ENCODE data around the gene EIF2S1.

Gene EIF2S1

GRCh38 chr14:67389811-67390534, 29.8 kb downstream of the EIF2S1 start:
- no peak for DNase-seq (ENCODE audit: low spot score)
- H3K27ac ChIP-seq, result no peak overlapping the region
- no peak overlapping the region for H3K4me3 ChIP-seq
- no peak for TF ChIP-seq CTCF (IDR thresholded peaks at IDR 0.05)

GRCh38 chr14:67391268-67391667, 31.1 kb downstream of the EIF2S1 start:
- Histone ChIP-seq H3K4me3 (no peak overlapping the region), H3K27ac (no peak overlapping the region)
- no peak for TF ChIP-seq CTCF (IDR thresholded peaks at IDR 0.05)
- no peak for DNase-seq (ENCODE audit: low spot score)

GRCh38 chr14:67392123-67392522, 32.0 kb downstream of the EIF2S1 start:
- DNase-seq (ENCODE audit: low spot score), result no peak
- no peak for TF ChIP-seq CTCF (IDR thresholded peaks at IDR 0.05)
- H3K27ac ChIP-seq, result no peak overlapping the region
- H3K4me3 ChIP-seq, result no peak overlapping the region

GRCh38 chr14:67392800-67393199, 32.7 kb downstream of the EIF2S1 start:
- DNase-seq (ENCODE audit: low spot score), result no peak
- no peak for TF ChIP-seq CTCF (IDR thresholded peaks at IDR 0.05)
- no peak overlapping the region for H3K4me3 ChIP-seq
- no peak overlapping the region for H3K27ac ChIP-seq

- H3K4me3 ChIP-seq, result no peak overlapping the region
- H3K27ac ChIP-seq, result no peak overlapping the region
- DNase-seq (ENCODE audit: low spot score), result no peak
- TF ChIP-seq CTCF (IDR thresholded peaks at IDR 0.05), result no peak
Measured at GRCh38 chr14:67393689-67394088, 33.6 kb downstream of the EIF2S1 start.

- no peak for TF ChIP-seq CTCF (IDR thresholded peaks at IDR 0.05)
- no peak overlapping the region for H3K4me3 ChIP-seq
- no peak for DNase-seq (ENCODE audit: low spot score)
- no peak overlapping the region for H3K27ac ChIP-seq
Measured at GRCh38 chr14:67395086-67395875, 35.2 kb downstream of the EIF2S1 start.

GRCh38 chr14:67395876-67396189, 35.7 kb downstream of the EIF2S1 start:
- TF ChIP-seq CTCF (IDR thresholded peaks at IDR 0.05), result no peak
- DNase-seq (ENCODE audit: low spot score), result no peak
- Histone ChIP-seq H3K4me3 (no peak overlapping the region), H3K27ac (no peak overlapping the region)
